HFFc6 (cell line): ENCODE data around the gene PDS5B. TPM values are rescaled to one million over a fixed set of nuclear protein-coding genes. Genes with fewer than 3 reads are reported as not detected.
A peak's percentile ranks its signal among the peaks of the same experiment; 100 is the strongest.

Source experiments
- DNase-seq: peaks from one replicate; pipeline ENCODE4 v3.0.0-alpha.2; 2018
- H3K27ac Mint-ChIP-seq: 2 replicates; pipeline ENCODE4 v1.8.0; 2020; ENCODE audit warnings: mild to moderate bottlenecking, mixed read lengths
- H3K27me3 Mint-ChIP-seq: 2 replicates; pipeline ENCODE4 v1.8.0; 2021; ENCODE audit warnings: mild to moderate bottlenecking, moderate library complexity, mixed read lengths; ENCODE audit not compliant: insufficient read depth
- H3K36me3 Mint-ChIP-seq: 2 replicates; pipeline ENCODE4 v1.8.0; 2021; ENCODE audit warnings: low read depth, mixed read lengths
- H3K4me1 Mint-ChIP-seq: 2 replicates; pipeline ENCODE4 v1.8.0; 2020; ENCODE audit warnings: low read depth, mixed read lengths
- H3K4me3 Mint-ChIP-seq: 2 replicates; pipeline ENCODE4 v1.8.0; 2020; ENCODE audit warnings: mild to moderate bottlenecking, moderate library complexity, mixed read lengths
- H3K9me3 Mint-ChIP-seq: 2 replicates; pipeline ENCODE4 v1.8.0; 2020; ENCODE audit warnings: mild to moderate bottlenecking, mixed read lengths
- CTCF ChIP-seq: fragments of 200-600 bp; sonication (generic); IDR thresholded peaks from 2 replicates; pipeline ENCODE4 v1.5.0; 2021; ENCODE audit warnings: antibody characterized with exemption, mild to moderate bottlenecking
- total RNA-seq, 6 experiments: library from RNA; stranded (reverse); fragmentation: NEBNext Ultra II Directional; extraction: Animal tissue kit (Norgen Biotek cat#: 25700); gene quantifications; 2 replicates in 1 of 6; 3 replicates in 5 of 6; pipeline ENCODE4 v1.2.3, GENCODE V29; 2021

Gene PDS5B
- total RNA-seq, 6 experiments from 2014 or later = 21.0 to 28.9 (median 24.6) TPM

- DNase-seq = no peak
- H3K27ac Mint-ChIP-seq = no peak overlapping the region
- no peaks in the 10 kb centered on the region for H3K9me3 Mint-ChIP-seq
- no peak for TF ChIP-seq CTCF
- H3K36me3 Mint-ChIP-seq = no peaks in the 10 kb centered on the region
- H3K4me3 Mint-ChIP-seq = no peak overlapping the region
- peaks cover 62% of the 10 kb centered on the region for H3K4me1 Mint-ChIP-seq
- peaks cover 2% of the 10 kb centered on the region; the same call in 1 of the 2 replicates for H3K27me3 Mint-ChIP-seq
These were observed 5.8 kb downstream of the PDS5B start for GRCh38 chr13:32592082-32592481.

GRCh38 chr13:32594157-32594738 lies 8.0 kb downstream of the PDS5B start:
- Mint-ChIP-seq H3K27me3 (no peaks in the 10 kb centered on the region), H3K36me3 (no peaks in the 10 kb centered on the region), H3K4me3 (no peak overlapping the region), H3K4me1 (peaks cover 47% of the 10 kb centered on the region), H3K9me3 (no peaks in the 10 kb centered on the region), H3K27ac (peak overlapping the region; percentile 57; the same call in 1 of the 2 replicates)
- DNase-seq = peak; percentile 4
- TF ChIP-seq CTCF = no peak

GRCh38 chr13:32595306-32595705 lies 9.1 kb downstream of the PDS5B start:
- H3K27ac Mint-ChIP-seq = no peak overlapping the region
- peaks cover 8% of the 10 kb centered on the region; the same call in 1 of the 2 replicates for H3K36me3 Mint-ChIP-seq
- peaks cover 37% of the 10 kb centered on the region for H3K4me1 Mint-ChIP-seq
- H3K4me3 Mint-ChIP-seq = no peak overlapping the region
- H3K27me3 Mint-ChIP-seq = no peaks in the 10 kb centered on the region
- no peak for TF ChIP-seq CTCF
- DNase-seq = no peak
- H3K9me3 Mint-ChIP-seq = peaks cover 4% of the 10 kb centered on the region

GRCh38 chr13:32600890-32601289 lies 14.6 kb downstream of the PDS5B start:
- no peak for DNase-seq
- no peak for TF ChIP-seq CTCF
- peaks cover 17% of the 10 kb centered on the region for H3K9me3 Mint-ChIP-seq

GRCh38 chr13:32609428-32609827 lies 23.2 kb downstream of the PDS5B start:
- no peaks in the 10 kb centered on the region for H3K27me3 Mint-ChIP-seq
- peaks cover 15% of the 10 kb centered on the region for H3K4me1 Mint-ChIP-seq
- H3K36me3 Mint-ChIP-seq = peaks cover 46% of the 10 kb centered on the region
- H3K9me3 Mint-ChIP-seq = peaks cover 26% of the 10 kb centered on the region
- TF ChIP-seq CTCF = no peak
- DNase-seq = no peak
- H3K4me3 Mint-ChIP-seq = no peak overlapping the region
- H3K27ac Mint-ChIP-seq = no peak overlapping the region

More at GRCh38 chr13:32600890-32601289, 14.6 kb downstream of the PDS5B start:
- Mint-ChIP-seq H3K36me3 (peaks cover 31% of the 10 kb centered on the region), H3K4me1 (peaks cover 8% of the 10 kb centered on the region; the same call in 1 of the 2 replicates), H3K4me3 (no peak overlapping the region), H3K27ac (no peak overlapping the region), H3K27me3 (no peaks in the 10 kb centered on the region)
